Islet of Langerhans (tissue), 1 donor: Measurements from ENCODE around the gene PLA2G2D.
A peak's percentile ranks its signal among the peaks of the same experiment; 100 is the strongest.

ENCODE experiments used
- FAIRE-seq: peaks from one replicate; lab custom pipeline; 2011; peaks lifted over from hg19 to GRCh38; lab: Jason Lieb, UNC

The PLA2G2D gene

DNA sequence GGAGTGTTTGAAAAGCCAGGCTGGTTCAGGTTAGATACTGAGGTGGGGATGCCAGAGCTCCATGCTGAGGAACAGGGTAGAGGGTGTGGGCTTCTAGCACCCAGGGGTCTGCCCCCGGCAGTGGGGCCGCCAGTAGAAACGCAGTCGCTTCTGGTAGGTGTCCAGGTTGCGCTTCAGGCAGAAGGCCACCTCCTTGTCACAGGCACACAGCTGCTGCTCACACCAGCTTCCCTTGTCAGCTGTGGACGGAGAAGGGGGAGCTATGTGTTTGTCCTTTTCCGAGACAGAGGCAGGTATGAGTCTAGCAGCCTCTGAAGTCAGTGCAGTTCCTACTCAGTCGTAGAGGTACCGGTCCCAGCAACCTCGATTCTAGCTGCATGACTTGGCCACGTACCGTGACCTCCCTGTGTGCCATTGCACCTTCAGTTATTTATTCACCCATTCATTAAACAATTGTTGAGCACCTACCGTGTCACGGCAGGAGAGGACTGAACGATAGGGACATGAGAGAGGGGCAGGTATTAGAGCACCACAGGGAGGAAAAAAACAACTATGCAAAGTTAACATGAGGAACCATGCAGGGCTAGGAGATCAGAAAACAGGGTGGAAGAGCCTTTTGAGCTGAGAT is 5.2 kb downstream of the PLA2G2D start:
- no peak for FAIRE-seq

DNA sequence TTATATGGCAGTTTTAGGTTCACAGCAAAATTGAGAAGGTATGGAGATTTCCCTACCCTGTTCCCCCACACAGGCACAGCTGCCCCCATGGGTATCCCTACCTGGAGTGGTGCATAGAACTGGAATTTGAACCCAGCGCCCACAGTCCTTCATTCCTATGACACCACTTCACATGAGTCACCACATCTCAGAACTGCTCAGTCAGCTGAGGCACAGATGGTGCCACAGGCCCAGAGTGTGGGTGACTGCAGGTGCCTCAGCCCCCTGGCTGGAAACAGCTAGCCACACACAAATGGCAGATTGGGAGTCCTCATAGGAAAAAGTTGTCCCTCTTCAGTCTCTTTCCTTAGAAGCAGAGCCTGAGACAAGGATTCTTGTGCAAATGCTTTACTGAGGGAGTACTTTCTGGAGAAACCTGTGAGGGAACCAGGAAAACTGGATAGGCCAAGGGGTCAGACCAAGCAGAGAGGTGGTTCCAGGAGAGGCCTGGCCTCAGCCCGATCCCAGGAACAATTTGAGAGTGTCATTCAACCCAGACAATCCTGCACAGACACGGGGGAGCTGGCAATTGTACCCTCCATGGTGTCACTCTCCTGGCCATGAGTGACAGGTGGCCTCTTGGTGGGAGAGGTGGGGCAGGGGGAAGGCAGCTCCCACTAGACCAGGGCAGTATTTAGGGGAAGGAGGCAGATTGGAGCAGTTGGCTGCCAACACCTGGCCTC is 6.9 kb downstream of the PLA2G2D start:
- FAIRE-seq, result no peak

DNA sequence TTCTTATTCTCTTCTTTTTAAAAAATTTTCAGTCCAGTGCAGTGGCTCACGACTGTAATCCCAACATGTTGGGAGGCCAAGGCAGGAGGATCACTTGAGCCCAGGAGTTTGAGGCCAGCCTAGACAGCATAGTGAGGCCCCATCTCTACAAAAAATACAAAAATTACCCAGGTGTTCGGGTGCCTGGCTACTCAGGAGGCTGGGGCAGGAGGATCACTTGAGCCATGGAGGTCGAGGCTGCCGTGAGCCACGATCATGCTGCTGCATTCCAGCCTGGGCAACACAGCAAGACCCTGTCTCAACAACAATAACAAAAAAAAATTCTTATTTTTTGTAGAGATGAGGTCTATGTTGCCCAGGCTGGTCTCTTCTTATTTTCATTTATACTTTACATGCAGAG is 7.9 kb downstream of the PLA2G2D start:
- FAIRE-seq, result no peak

DNA sequence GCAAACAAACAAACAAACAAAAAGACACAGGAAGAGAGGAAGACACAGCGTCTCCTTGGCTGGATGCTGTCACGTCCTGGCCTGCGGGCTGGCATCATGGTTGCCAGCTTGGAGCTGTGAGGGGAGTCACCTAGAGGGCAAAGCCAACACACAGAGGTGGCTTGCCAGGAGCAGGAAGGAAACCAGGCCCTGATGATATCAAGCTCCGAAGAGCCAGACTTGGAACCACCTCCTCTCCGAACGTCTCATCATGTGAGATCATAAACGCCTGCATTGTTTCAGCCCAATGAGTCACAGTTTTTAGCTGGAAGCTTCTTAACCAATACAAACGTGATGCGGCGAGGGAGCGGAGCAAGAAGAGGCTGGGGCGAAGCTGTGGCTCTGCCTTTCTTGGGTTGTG is 8.7 kb downstream of the PLA2G2D start:
- FAIRE-seq, result no peak

DNA sequence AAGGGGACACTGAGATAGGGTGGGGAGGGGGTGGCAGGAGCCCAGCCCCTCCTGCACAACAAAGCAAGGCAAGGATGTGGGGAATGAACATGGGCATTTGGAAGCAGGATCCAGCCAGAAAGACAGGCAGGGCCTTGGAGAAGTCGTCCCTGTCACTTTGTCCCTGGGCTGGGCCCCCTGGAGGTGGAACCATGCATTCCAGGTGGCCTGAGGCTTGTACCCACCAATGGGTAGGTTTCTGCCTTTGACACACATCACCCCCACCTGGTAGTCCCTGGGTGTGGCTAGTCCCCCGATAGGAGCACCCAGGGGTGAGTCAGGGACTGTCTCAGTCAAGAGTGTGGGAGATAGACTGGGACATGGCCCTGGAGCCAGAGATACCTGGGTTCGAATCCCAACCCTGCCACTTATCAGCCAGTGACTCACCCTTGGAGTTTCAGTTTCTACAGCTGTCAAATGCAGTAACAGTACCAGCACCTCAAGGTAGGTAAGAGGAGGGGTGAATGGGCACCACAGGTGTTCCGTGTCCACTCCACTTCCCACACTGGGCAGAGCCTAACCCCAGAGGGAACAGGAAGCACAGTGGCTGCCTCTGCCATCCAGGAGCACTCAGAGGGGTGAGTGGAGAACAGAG is 10.0 kb downstream of the PLA2G2D start:
- FAIRE-seq, result no peak

DNA sequence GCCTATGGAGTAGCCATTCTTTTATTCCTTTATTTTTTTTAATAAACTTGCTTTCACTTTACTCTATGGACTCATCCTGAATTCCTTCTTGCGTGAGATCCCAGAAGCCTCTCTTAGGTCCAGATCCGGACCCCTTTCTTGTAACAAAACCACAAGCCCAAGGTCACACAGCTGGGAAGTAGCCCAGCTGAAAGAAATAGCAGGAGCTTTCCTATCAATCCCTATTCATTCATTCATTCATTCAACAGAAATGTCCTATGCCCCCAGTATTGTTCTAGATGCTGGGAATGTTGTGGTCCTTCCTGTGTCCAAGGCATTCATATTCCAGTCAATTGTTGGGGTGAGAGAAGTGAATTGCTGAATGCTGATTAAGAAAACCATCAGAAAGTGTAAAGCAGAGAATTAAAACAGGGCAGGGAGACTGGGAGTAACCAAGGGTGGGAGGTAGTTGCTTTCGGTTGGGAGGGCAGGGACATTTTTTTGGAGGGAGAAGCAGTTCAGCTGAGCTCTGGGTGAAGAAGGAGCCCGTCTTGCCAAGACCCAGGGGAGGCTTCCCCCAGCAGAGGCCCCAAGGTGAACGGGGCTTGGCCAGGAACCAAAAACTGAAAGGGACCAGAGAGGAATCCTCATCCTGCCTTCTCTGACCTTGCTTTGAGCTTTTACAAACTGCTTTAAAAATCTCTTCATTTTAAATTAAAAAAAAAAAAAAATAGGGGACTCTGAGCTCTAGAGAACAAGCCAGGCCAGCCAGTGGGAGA is 10.8 kb downstream of the PLA2G2D start:
- FAIRE-seq, result no peak

DNA sequence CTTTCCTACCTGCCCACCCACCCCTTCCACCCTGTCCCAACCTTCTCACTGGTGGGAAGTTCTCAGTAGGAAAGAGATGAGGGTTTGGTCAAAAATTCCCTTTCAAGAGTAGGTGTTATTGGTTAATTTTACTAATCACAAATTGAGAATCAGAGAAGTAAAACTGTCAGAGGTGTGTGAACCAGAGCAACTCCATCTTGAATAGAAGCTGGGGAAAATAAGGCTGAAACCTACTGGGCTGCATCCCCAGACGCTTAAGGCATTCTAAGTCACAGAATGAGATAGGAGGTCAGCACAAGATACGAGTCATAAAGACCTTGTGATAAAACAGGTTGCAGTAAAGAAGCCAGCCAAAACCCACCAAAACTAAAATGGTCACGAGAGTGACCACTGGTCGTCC is 11.5 kb downstream of the PLA2G2D start:
- no peak for FAIRE-seq

DNA sequence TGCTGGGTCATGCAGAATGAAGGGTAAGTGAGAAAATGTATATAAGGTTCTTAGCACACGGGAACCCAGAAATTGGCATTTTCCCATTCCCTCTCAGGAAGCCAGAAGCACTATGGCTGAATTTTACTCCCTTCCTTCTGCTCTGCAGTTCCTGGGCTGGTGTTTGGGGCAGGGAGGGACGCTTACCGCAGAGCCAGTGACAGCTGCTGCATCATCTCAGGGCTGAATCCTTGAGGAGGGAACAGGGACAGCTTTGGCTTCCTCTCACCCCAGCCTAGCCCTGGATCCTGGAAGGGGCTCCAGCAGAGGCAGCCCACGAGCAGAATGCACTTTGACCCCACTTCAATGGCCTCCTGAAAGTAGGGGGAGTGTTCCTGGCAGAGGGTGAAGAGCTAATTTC is 12.0 kb downstream of the PLA2G2D start:
- FAIRE-seq, result no peak

DNA sequence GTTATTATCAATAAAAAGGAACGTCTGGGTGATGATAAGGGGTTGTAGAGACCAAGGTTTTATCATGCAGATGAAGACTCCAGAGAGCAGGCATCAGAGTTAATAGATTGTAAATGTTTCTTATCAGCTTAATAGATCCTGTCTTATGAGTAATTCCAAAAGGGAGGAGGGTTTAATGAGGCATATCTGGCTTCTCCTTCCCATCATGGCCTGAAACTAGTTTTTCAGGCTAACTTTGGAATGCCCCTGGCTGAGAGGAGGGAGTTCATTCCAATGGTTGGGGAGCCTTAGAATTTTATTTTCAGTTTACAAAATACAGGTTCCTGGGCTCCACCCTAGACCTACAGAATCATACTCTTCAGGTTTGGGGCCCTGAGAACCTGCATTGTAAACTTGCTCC is 13.5 kb downstream of the PLA2G2D start:
- FAIRE-seq, result no peak

DNA sequence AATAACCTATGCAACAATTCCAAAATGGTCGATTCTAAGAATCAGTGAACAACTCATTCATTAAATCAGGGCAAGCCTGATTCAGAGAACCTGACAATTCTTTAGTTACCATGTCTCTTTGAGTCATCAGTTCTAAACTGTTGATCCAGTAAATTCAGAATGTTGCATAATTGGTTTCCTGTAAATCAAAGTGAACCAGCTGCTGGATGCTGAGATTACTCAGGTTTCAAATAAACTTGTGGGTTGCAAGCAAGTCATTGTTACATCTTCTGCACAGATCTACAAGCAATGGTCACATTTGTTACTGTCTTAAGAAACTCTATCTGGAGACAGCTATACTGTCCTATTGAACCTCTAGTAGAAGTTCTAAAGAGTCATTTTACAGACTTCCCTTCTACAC is 16.5 kb downstream of the PLA2G2D start:
- FAIRE-seq, result no peak

DNA sequence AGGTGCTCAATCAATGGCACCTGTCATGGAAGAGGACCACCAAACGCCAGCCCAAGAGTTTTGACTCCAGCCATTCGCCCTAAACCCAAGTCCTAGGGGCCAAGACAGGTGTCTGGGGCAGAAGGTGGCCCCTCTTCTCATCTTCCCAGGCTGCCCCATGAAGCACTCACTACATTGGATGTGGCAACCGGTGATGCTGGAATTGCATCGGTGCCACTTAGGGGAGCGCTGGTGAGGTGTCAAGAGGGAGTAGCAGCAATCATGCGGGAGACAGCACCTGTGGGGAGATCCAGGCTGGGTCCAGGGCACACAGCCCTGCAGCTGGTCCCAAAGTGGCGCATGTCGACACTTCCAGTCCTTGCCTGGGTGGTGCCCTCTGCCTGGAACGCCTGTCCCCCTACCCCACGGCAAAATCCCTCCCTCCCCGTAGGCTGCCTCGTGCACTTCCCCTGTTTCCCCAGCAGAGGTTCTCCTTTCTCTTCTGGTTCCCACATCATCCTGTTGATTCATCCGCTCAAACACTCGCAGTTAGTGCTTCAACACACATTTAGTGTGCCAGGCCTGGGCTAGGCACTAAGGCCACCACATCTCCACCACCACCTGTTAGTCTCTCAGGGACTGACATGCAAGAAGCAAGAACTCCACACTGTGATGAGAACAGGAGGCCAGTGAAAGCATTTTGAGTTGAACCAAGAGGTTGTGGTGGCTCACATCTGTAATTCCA is 18.5 kb downstream of the PLA2G2D start:
- FAIRE-seq, result peak; percentile 58

DNA sequence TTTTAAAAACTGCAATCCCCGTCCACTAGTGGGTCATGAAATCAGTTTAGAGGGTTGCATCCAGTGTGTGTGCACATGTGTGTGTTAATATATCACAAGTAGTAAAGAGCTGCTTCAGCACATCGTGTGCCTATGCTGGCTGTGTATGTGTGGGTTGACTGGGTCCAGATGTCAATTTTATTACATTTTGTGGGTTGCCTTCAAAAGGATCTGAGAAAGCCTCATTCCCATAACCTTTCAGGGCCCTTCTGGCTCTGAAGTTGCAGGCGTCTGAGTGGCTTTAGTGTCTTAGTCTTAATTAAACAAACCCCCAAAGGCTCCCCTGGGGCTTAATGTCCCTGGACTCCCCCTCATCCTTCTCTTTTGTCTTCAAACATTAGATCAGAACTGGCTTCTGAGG is 19.8 kb downstream of the PLA2G2D start:
- no peak for FAIRE-seq

DNA sequence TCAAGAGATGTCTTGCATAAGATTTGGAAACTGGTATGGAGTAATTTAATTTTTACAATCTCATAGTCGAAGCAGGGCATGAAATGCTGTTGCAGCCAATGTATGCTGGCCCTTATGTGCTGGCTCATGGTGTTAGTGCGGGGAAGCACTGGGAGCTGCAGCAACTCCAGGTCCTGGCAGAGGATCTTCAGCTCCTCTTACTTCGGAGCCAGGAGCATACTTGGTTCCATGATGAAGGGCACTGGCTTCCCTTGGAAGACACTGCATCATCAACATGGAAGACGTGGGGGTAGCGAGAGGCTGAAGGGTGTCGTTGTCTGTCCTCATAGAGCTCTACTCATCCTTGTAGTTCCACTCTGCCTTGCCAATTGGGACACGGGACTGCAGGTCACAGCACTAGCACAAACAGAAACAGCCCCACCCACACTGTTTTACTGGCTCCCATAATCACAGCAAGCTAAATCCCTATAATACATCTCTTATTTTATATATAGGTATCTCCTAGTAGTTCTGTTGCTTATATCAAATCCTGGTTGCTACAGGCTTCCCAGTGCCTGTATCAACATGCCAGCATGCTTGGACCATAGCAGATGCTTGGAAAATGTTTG is 22.4 kb downstream of the PLA2G2D start:
- no peak for FAIRE-seq

DNA sequence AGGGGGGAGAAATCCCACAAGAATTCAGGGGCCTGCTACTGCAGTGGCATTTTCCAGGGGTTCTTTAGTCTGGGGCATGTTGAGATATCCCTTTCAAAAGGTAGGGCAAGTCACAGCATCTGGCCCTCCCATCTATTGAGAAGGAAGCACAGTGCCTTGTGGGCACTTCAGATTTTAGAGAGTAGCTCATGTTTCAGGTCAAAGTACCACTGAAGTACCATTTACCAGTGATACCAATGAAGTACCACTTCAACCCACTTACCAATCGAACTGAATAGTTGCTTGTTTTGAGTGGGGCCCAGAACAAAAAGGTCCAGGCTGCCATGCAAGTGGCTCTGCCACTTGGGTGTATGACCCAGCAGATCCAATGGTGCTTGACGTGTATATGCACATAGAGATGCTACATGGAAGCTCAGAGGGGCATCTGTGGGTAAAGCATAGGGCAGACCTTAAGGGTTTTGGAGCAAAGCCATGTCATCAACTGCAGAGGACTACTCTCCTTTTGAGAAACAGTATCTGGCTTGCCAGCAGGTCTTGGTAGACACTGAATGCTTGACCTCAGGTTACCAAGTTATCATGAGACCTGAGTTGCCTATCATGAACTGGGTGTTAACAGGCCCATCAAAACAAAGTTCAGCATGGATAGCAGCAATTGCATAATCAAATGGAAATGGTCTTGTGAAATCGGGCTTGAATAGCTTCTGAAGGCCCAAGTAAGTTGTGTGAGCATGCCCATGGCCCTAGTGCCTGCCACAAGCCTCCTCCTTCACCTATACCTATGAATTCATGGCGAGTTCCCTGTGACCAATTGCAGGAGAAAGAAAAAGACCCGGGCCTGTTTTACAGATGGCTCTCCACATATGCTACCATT is 23.5 kb downstream of the PLA2G2D start:
- FAIRE-seq, result no peak

DNA sequence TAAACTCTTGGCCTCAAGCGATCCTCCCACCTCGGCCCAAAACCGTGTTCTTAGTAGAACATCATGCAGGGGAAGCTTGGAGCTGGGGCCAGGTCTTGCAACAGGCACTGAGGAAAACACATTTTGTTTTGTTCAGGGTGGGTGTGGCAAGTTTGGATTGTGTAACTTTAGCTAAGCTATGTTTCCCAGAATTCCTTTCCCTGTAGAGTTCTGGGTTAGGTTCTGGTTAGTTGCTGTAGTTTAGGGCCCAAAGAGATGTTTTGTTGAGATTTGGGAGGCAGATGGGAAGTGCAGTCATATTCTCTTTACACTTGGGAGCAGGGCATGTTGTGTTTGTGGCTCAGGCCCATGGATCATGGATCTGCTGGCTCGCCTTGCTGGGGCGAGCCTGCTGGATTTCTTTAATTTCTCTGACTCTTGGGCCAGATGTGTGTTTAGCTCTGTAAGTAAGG is 25.4 kb downstream of the PLA2G2D start:
- FAIRE-seq, result no peak

DNA sequence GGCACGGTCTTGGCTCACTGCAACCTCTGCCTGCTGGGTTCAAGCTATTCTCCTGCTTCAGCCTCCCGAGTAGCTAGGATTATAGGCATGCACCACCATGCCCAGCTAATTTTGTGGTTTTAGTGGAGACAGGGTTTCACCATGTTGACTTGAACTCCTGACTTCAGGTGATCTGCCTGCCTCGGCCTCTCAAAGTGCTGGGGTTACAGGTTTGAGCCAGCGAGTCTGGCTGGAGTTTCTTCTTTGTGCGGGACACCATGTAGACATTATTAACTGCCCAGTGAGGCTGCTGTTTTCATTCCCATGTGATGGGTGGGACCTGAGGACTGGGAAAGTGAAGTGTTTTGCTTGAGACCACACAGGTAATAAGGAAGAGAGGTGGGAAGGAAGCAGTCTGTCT is 26.0 kb downstream of the PLA2G2D start:
- FAIRE-seq, result no peak

DNA sequence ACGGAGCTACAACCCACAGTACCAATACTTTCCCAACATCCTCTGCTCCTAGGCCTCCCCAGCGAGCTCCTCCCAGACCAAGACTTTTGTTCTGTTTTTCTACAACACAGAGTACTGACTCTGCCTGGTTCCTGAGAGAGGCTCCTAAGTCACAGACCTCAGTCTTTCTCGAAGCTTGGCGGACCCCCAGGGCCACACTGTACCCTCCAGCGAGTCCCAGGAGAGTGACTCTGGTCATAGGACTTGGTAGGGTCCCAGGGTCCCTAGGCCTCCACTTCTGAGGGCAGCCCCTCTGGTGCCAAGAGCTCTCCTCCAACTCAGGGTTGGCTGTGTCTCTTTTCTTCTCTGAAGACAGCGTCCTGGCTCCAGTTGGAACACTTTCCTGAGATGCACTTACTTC is 28.7 kb downstream of the PLA2G2D start:
- no peak for FAIRE-seq

DNA sequence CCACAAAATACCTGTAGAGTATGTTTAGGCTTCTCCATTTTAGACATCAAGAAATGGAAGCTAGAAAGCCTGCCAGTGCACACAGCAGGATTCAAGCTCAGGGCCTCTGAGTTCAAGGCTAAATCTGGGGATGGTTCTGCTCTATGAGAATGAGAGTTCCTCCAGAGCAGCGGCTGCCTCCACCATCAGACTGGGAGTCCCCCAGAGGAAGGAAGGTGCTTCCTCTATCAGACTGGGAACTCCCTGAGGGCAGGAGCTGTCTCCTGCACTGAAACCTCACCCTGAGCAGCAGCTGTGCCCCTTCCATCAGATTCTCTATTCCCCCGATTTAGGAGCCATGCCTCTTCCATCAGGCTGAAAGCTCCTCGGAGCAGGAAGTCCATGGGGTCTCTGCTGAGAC is 29.2 kb downstream of the PLA2G2D start:
- no peak for FAIRE-seq

DNA sequence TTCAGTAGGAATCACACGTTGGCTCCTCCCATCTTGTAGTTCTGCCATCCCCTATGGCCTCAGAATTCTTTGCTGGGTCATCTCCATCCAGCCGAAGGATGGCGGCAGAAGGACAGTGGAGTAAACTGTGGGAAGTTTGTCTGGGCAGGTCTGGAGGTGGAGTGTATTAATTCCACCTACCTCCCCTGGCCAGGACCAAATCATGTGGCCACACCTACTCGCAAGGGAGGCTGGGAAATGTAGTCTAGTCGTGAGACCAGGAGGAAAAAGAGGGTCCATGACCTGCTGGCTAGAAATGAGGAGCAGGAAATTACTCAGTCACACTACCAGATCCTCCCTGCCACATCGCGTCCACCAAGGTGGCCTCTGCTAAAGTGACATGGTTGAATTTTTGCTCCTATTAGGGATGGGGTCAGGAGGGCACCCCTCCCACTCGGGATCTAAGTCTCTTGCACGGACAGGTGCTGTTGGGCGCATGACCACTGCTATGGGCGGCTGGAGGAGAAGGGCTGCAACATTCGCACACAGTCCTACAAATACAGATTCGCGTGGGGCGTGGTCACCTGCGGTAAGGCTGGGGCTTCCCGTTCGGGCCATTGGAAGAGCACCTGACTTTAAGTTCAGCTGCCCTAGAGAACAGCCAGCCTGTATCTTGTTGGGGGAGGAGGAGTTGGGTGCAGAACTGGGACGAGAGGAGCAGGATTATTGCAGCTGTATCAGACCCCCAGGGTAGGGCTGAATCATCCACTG is 29.8 kb downstream of the PLA2G2D start:
- no peak for FAIRE-seq

DNA sequence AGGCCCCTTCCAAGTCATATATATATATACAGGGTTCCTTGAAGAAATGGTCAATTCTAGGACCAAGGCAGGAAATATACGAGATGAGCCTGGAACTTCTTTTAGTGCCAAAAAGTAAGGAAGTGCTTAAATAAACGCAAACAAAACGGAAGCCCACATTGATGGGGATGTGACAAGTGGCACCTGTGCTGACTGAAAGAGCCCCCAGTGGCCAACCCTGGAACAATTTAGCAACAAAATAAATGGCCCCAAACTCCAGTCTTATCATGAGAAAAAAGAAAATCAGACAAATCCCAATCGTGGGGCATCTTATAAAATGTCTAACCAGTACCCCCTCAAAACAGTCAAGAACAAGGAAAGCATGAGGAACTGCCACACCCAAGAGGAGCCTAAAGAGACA is 31.7 kb downstream of the PLA2G2D start:
- no peak for FAIRE-seq
